MV-4-11 (cell line): ENCODE data around the gene GCDH.
"Not testable (repeated sequence)": the region's sequence is repeated elsewhere in the genome, so short reads cannot be mapped to it uniquely, and the experiment has no call there.

Source experiments
- DNase-seq: peaks from one replicate; lab custom pipeline; 2025; lab: John Stamatoyannopoulos, UW

The GCDH gene

DNA sequence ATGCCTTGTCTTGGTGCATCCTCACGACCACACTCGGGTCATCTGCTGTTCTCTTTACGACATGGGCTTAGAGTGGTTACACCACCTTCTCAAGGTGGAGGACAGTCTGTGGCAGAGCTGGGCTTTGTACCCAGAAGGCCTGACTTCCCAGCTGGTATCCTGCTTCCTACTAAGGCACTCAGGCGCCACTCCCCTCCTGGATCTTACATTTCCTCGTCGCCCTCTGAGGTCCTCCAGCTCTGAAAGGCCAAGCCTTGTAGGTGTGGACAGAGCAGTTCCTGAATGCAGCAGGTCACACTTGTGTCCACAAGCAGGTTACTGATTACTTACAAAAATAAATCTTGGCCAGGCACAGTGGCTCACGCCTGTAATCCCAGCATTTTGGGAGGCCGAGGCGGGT, 16.2 kb downstream of the GCDH start:
- no peak for DNase-seq

DNA sequence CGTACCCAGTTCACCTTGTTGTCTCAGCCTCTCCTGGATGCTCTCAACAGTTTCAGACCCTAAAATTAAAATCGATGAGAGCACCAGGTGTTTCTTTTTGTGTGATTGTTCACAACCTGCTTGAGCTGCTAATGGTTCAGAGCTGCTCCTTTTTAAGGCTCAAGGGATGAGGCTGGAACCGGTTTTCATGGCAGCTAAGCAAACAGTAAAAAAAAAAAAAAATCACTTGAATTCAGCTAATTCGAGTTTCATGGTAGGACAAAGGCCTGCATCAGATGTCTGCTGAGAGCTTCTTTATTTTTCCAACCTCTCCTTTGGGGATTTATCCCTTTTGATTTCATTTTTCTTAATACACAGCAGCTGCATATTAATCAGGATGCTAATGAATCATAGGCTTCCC, 21.6 kb downstream of the GCDH start:
- no peak for DNase-seq

DNA sequence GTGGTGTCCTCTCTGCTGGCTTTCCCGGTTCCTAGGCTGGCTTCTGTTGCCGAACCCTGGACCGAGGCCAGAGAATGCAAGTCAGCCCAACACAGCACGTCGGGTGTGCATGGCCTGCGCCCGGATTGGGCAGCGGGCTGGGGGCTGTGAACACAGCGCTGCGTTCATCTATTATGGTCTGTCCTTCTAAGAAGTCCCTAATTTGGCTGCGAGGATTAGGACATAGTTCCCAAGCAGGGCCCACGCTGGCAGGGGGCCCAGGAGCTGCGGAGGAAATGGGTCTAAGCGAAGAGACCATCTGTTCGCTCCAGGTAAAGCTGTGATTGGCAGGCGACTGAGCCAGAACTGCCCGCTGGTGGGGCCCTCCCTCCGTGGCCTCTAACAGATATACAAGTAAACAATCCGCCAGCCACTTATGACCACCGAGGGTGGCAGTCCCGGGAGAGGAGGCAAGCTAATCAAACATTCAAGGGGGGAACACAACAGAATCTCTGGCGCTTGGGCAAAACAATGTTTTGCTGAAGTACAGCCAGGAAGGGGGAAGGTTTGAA, 22.1 kb downstream of the GCDH start:
- DNase-seq: no peak

DNA sequence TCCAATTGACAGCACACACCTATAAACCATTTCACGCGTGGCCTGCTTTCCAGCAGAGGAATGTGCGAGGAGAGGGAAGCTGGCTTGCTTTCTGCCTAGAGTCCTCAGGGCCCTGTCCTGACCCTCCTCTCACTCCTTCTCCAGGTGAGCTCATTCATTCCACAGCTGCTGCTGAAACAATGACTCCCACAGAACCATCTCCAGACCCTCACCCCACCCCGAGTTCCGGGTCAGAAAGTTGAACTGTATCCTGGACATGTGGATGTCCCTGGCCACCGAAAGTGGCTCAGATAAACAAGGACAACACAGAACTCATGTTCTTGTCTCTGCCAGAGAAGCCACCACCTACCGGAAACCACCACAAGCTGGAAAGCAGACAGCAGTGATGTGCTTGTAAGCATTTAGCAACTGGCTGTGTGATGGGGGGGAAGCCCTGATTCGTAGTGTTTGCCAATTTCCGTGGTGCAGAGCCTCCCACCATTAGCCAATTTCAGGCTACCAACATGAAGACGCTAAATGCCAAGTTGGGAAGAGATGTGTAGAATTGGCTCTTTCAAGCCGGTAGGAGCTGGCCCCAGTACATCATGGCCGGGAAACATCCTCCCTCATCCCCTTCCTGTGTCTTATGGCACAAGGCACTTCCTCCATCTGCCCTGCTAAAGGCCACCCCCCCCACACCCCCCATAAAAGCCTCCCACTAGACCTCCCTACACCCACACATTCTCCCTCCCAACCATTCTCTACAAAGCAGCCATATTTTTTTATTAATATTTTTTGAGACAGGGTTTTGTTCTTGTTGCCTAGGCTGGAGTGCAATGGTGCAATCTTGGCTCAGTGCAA, 23.1 kb downstream of the GCDH start:
- peak; percentile 92 for DNase-seq

DNA sequence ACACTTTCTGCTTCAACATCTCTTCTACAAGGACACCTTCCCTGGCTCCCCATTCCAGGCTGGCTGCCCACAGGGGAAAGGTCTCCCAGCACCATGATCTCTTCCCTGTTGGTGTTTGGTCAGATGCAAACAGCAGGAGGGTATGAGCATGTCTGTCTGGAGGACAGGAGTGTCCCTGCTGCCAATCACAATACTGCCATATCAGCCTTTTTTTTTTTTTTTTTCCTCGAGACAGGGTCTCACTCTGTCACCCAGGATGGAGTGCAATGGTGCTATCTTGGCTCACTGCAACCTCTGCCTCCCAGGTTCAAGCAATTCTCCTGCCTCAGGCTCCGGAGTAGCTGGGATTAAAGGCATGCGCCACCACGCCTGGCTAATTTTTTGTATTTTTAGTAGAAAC, 24.9 kb downstream of the GCDH start:
- DNase-seq: not testable (repeated sequence)

GRCh38 chr19:12918253-12918652, 27.3 kb downstream of the GCDH start:
- no peak for DNase-seq

- no peak for DNase-seq
Observed at GRCh38 chr19:12921047-12921446, 30.1 kb downstream of the GCDH start.

DNA sequence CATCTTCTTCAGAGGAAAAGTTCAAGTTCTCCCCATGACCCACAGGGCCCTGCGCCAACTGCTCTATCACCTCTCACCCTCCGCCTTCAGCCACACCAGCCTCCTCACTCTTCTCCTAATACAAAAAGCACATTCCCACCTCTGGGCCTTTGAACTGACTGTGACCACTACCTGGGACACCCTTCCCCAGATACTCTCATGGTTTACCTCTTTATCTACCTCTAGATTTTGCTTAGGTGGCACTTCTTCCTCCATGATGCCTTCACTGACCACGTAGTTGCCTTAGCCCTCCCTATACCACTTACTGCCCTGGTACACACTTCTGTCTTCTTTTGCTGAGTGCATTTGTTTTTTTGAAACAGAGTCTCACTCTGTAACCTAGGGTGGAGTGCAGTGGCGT, 32.0 kb downstream of the GCDH start:
- no peak for DNase-seq

- no peak for DNase-seq
Observed at GRCh38 chr19:12924621-12925310, 33.8 kb downstream of the GCDH start.

DNA sequence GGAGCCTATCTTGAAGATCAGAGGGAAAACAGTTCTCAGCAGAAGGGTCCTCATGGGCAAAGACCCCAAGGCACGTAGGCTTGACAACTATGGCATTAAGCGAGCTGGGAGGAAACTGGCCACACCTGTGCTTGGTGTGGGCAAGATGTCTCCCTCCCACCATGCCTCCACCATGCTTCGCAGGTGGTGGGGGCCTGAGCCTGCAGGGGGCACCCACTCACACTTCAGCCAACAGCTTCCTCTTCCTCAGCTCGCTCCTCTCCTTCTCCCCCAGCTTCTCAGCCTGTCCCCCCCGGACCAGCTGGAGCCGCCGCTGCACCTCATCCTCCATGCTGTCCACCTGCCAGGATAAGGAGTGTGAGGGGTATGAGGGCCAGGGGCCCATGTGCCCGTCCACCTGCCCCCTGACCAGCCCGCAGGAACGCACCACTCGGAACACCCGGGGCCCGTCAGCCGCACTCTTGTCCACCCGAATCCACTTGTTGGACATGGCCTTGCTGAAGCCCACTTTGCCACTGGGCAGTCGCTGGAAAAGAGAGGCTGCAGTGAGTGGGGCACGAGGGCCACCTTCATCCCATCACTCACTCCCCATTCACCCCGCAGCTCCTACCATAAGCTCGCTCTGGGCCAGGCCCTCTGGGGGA, 39.2 kb downstream of the GCDH start:
- DNase-seq: peak; percentile 15

DNA sequence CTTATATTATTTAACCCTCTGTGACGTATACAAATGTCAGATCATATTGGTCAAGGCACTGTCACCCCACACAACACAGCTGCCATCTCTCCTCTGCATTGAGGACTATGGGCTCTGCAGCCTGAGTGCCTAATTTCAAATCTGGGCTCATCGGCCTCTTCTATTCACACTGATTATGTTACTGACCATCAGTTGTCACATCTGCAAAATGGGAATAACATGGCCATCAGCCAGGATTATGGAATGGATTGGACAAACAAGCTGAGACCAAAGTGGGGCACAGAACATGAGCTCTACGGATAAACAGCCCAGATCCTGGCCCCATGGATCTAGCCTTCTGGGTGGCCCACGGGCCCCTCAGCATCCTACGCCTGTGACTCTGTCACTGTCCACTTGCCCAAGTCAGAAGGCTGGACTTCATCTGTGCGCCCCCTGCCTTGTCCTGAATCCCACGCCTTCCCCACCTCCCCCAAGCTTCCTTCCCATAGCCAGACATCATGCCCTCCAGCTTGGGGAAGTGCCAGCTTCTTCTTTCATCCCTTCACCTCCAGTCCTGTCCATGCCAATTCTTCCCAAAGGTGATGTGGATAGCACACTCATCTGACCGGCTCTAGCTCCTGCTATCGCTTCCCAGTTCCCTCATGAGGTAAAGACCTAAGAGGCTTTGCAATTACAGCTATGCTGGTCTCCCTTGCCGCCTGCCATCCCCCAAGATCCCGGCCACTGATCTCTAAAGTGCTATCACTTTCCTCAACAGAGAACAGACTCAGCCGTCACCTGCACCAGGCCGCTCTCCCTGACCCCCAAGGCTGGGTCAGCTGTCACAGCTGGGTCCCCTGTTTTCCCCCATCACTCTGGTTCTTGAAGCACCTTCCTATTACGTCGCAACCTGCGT, 41.7 kb downstream of the GCDH start:
- peak; percentile 29 for DNase-seq

- peak; percentile 94 for DNase-seq
Observed at GRCh38 chr19:12933287-12934072, 42.5 kb downstream of the GCDH start, which contains the start of gene FARSA. Gene FARSA, minus strand, starts transcription at chr19:12933711. Its CDS starts 15 bp downstream, at chr19:12933696.

GRCh38 chr19:12935071-12935470, 44.1 kb downstream of the GCDH start:
- no peak for DNase-seq

DNA sequence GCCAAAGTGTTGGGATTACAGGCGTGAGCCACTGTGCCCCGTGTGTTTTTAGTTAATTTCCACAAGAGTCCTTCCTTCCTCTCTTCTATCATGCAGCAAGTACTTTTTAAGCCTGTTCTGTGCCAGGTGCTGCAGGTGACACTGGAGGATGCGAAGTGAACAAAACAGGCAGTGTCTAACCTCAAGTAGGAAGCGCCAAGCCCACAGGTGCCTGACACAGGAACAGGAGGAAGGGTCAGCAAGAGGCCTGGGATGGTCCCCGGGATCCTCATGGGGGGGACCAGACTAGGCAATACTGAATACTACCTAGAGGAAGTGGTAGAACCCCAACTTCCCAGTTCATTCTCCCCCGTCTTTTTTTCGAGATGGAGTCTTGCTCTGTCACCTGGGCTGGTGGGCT, 45.6 kb downstream of the GCDH start:
- no peak for DNase-seq

DNA sequence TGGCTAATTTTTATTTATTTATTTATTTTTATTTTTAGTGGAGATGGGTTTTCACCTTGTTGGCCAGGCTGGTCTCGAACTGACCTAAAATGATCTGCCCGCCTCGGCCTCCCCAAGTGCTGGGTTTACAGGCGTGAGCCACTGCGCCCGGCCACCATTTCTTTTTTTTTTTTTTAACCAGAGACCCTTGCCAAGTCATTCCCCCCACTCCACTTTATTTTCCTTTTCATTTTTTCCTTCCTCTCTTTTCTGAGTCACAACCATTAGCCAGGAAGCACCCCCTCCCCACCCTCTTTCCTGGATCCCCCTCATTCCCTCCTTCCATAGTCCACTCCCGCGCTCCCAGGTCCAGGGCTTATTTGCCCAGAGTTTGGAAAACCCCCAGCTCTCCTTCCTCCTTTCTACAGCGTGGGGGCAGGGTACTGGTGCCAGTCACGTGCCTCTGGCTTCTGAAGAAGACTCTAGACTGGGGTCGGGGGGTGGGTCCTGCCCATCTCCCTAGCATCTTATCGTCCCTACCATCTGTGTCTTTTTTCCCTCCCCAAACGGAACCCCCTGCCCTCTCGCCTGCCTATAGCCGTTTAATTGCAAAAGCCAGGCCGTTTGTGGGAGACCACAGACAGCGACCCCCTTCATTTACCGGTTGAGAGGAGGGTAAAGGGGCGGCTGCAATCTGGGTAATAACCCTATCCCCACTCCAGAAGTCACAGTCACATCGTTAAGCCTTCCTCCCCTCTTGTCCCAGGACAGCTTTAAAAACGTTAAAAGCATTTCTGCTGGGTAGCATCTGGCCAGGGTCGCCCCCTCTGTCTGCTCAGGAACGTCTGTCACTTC, 46.4 kb downstream of the GCDH start:
- DNase-seq: peak; percentile 89

DNA sequence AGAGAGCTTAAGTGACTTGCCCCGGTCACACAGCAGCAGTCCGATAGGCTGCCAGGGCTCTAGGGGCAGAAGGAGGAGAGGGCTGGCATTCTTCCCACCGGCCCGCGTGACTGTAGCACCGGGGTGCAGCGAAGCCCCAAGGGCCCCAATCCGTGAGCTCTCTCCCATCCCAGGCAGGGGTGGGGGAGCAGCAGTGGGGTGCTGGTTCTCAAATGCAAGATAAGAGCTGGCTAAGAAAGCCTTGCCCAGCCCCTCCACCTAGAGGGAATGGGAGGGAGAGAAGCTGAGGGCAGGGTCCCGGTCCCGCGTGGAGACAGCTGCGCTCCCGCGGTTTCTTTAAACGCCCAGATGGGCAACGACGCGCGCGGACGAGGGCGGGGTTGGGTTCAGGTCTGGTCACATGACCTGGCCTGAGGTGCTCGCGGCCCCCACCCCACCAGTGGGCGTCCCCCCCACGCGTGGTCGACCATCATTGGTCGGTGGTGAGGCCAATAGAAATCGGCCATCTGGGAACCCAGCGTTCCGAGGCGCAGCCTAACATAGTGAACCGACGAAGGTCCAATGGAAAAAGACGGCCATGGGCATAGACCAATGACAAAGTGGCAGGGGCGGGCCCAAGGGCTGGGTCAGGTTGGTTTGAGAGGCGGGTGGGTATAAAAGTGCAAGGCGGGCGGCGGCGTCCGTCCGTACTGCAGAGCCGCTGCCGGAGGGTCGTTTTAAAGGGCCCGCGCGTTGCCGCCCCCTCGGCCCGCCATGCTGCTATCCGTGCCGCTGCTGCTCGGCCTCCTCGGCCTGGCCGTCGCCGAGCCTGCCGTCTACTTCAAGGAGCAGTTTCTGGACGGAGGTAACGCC, 47.2 kb downstream of the GCDH start, which contains the start of gene CALR:
Gene CALR, plus strand, starts transcription at position 683 of the 852 bp plus-strand sequence. Its CDS starts 71 bp downstream, at position 754.
- DNase-seq: peak; percentile 100

GRCh38 chr19:12938779-12939601, 48.0 kb downstream of the GCDH start:
- peak; percentile 34 for DNase-seq

DNA sequence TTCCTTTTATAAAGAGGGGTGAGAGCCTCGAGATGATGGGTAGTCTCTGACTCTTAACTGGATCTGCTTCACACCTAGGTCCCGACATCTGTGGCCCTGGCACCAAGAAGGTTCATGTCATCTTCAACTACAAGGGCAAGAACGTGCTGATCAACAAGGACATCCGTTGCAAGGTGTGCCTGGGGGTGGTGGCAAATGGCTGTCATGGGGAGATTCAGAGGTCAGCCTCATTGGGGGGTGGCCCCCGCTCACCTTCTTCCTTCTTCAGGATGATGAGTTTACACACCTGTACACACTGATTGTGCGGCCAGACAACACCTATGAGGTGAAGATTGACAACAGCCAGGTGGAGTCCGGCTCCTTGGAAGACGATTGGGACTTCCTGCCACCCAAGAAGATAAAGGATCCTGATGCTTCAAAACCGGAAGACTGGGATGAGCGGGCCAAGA, 49.0 kb downstream of the GCDH start:
- no peak for DNase-seq
